ENCODE data around the gene CLCN2.

GRCh38 chr3:184384342-184384741 lies 22.9 kb upstream of the CLCN2 start:
- TF ChIP-seq, protein P1, sequence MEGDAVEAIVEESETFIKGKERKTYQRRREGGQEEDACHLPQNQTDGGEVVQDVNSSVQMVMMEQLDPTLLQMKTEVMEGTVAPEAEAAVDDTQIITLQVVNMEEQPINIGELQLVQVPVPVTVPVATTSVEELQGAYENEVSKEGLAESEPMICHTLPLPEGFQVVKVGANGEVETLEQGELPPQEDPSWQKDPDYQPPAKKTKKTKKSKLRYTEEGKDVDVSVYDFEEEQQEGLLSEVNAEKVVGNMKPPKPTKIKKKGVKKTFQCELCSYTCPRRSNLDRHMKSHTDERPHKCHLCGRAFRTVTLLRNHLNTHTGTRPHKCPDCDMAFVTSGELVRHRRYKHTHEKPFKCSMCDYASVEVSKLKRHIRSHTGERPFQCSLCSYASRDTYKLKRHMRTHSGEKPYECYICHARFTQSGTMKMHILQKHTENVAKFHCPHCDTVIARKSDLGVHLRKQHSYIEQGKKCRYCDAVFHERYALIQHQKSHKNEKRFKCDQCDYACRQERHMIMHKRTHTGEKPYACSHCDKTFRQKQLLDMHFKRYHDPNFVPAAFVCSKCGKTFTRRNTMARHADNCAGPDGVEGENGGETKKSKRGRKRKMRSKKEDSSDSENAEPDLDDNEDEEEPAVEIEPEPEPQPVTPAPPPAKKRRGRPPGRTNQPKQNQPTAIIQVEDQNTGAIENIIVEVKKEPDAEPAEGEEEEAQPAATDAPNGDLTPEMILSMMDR (IDR thresholded peaks at IDR 0.05; ENCODE audit: insufficient read depth, low read length, poor library complexity, severe bottlenecking), result no peak
- no peak for TF ChIP-seq EZH2phosphoT487 (conservative IDR thresholded peaks at IDR 0.05; ENCODE audit: low read length)

All from SU-DHL-6 (cell line).